HG03565 (cell line): Measurements from ENCODE around the gene PTK7.
"Not testable (repeated sequence)": the region's sequence is repeated elsewhere in the genome, so short reads cannot be mapped to it uniquely, and the experiment has no call there.

ENCODE experiments used
- ATAC-seq: cut with Tn5 transposase; IDR thresholded peaks from one replicate; pipeline ENCODE4 v1.9.1; 2021; ENCODE audit warnings: mild to moderate bottlenecking, moderate library complexity; ENCODE audit not compliant: unreplicated experiment

Gene PTK7

GRCh38 chr6:43053545-43054205 lies 22.4 kb upstream of the PTK7 start, which contains the start of gene CUL7:
Gene CUL7, minus strand, starts transcription at chr6:43053851. Its CDS starts 1,063 bp downstream, at chr6:43052788.
- ATAC-seq, result peak; percentile 57

- no peak for ATAC-seq
These were observed 21.7 kb upstream of the PTK7 start for GRCh38 chr6:43054206-43054943.

GRCh38 chr6:43055966-43056365 lies 20.1 kb upstream of the PTK7 start:
- ATAC-seq, result no peak

DNA sequence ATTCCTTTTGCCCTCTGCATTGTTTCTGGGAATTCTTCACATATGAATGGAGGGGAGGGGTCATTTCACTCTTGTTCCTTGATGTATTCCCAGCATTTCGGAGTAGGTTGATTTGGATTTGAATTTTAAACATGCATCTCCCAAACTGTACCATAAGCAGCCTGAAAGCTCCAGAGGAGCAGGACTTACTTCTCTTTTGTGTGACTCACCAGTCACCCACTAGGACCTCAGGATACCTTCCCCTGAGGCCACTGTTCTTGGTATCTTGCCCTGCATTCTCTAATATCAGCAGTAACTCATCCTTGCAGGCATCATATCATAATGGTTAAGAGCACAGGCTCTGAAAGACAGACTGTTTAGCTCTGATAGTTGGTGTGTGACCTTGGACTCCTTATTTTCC lies 17.6 kb upstream of the PTK7 start:
- no peak for ATAC-seq

GRCh38 chr6:43059168-43060033 lies 16.7 kb upstream of the PTK7 start, which contains the start of the genes KLC4 and MRPL2:
Gene KLC4, plus strand, starts transcription at chr6:43059631. Its CDS starts 1,705 bp downstream, at chr6:43061336.
Gene MRPL2, minus strand, starts transcription at chr6:43059434. Its CDS starts 53 bp downstream, at chr6:43059381.
- ATAC-seq, result peak; percentile 81

DNA sequence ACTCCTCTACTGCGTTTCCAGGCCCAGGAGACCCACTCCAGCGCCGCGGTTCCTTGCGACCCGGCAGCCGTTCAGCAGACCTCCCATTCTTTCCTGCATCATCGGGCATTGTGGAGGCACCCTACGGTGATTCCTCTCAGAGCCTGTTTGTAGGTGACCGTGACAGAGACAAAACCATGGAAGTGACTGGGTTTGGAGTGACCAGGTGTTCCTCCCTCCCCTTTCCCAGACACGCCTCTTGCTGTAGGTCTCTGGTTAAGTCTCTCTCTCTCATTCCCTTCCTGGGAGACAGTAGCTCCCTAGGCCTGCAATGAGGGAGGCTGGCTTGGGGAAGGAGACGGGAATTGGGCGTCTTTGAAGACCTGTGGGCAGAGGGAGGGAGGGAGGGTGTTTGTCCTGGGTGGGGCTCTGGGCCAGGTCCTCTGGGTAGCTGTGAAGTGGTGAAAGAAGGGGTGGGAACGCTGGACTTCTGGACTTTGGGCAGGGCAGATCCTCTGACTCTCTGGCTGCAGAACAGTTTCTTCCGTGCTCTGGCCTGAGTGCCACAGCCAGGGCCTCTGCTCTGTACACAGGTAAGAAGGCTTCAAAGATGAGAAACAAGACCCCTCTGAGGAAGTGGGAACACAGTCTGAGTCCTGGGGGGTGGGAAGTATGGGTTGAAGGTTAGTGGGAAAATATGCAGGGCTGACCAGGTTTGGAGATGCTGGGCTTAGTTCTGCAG lies 15.9 kb upstream of the PTK7 start:
- ATAC-seq, result no peak

GRCh38 chr6:43060755-43061633 lies 15.1 kb upstream of the PTK7 start:
- ATAC-seq, result no peak

GRCh38 chr6:43061861-43062260 lies 14.3 kb upstream of the PTK7 start:
- ATAC-seq, result no peak

DNA sequence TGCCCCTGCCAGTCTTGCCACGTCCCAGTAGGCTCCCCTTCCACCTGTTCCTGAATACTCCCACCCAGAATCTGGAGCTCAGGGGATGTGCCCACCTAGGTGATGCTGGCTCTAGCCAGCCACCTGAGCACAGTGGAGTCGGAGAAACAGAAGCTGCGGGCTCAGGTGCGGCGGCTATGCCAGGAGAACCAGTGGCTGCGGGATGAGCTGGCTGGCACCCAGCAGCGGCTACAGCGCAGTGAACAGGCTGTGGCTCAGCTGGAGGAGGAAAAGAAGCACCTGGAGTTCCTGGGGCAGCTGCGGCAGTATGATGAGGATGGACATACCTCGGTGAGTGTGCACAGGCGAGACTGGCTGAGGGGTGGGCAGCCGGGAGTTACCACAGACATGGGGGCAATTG lies 13.3 kb upstream of the PTK7 start:
- ATAC-seq, result no peak

GRCh38 chr6:43070028-43070632 lies 6.0 kb upstream of the PTK7 start:
- ATAC-seq, result no peak

DNA sequence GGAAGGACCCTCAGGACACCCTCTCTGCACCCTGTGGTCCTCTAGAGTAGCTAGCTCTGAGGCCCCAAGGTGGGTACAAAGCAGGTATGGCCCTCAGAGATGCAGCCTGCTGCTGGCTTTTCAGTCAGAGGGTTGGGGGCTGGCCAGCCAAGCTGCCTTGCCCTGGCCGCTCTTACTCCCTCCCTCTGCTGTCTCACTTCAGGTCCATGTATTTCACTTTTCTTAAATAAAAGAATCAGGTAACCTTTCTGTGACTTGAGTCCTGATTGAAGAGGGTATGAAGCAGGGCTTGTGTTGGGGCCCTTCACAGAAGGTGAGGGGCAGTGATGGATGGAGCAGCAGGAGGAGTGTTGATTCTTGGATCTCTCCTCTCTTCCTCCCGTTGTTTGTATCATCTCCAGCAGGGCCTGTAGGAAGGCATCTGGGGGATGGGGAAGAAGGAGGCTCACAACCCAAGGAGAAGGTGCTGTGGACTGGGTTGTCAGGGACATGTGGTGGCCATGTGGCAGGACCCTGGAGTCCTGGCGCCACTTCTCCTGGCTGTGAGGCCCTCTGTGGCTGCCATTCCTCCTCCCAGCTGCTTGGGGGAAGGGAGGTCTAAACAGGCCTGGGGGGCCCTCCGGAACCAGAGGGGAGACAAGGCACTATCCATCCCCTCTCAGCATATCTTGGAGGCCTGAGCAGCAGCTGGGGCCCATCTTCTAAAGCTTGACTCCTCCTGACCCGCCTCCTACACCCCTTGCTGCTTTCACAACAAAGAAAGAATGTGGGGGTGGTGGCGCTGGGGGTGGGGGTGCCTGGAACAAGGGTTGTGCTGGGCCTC lies 1.1 kb upstream of the PTK7 start:
- no peak for ATAC-seq

DNA sequence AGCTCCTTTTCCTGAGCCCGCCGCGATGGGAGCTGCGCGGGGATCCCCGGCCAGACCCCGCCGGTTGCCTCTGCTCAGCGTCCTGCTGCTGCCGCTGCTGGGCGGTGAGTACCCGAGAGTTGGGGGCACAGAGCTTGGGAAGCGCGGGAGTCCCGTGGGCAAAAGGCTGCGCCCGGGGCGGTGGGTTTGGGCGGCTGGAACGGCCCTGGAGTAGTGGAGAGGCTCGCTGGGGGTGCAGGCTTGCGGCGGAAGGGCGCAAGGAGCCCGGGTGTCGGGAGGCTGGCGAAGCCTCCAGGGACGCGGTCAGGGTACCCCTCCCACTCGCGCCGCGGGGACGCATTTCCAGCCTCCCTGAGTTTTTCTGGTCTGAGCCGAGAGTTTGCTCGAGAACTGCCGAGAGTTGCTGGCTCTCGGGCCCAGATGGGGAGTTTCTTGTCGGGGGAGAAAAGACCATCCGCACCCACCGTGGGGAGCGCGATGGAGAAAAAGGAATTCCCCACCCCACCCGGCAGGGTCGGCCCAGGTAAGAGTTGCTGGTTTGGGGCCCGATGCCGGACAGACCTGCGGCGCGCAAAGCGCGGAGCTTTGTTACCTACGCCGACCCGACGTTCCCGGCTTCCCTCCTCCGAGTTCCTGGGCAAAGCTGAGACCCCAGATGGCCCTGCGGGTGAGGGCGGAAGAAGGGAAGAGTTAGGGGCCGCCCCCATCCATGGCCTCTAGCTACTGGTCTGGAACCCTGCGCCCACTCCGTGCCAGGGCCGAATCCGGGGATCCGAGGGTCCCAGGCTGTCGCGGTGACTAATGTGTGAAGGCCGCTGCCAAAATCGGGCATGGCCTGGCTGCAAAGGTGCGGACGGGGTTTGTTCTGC lies 584 bp downstream of the PTK7 start:
- ATAC-seq, result no peak

DNA sequence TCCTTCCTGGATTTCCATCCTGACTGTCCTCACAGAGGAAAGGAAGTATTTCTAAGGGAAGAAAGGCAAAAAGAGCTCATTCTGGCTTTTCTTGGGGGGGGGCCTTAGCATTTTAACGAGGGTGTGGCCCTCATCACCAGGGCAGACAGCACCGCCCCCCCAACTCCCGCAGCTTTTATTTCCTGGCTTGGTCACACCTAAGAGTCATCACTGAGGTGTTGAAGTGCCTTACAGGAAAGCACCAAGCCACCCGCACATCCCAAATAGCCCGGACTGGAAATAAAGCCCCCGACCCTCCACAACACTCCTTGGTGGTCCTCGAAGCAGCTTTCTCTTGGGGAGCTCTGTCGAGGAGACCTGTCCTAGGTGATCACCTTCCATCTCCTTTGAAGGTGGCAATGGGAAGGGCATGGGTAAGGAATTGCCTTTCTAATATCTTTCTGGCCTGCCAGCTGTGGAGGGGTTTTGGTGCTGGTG lies 1.3 kb downstream of the PTK7 start:
- no peak for ATAC-seq

- no peak for ATAC-seq
These were observed 1.9 kb downstream of the PTK7 start for GRCh38 chr6:43077981-43078511.

DNA sequence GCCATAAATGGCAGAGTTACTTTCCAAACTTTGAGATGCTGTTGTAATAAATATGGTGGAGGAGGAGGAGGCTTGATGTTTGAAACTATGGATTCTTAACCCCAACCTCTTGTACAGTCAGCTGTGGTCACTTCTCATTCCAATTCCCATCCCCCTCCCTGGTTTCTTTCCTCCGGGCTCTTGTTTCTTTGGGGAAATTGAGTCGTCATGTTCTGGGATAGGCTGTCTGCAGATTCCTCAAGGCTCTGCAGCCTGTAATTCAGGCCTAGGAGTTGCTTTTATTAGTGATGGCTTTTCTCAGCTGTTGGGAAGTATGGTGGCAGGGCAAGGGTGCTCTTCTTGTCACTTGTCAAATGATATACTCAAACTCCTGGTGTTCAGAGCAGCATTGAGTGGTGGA lies 2.6 kb downstream of the PTK7 start:
- ATAC-seq, result no peak

DNA sequence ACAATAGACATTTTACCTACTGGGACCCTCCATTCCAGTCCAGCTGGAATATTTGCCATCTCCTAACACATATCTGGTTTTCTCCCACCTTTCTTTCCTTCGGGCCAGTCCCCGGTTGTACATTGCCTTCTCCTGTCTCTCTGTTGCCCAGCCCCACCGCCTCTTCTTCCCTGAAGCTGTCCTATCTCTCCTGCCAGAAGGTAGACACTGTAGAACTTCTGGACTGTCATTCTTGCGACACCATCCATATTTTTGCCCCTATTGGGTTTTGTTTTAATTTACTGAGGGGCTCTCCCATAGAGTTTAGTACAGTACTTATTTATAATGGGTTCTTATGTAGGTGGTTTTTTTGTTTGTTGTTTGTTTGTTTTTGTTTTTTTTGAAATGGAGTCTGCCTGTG lies 4.9 kb downstream of the PTK7 start:
- ATAC-seq, result no peak

GRCh38 chr6:43081922-43082321 lies 5.8 kb downstream of the PTK7 start:
- ATAC-seq, result not testable (repeated sequence)
